HepG2 (cell line): ENCODE results near the gene MMP25. TPM values are rescaled to one million over a fixed set of nuclear protein-coding genes. Genes with fewer than 3 reads are reported as not detected.
A peak's percentile ranks its signal among the peaks of the same experiment; 100 is the strongest.

Experiments
- ATF7-NPFF ChIP-seq: sonication (generic); formaldehyde crosslinking; IDR thresholded peaks from 2 replicates; pipeline ENCODE4 v1.8.1; 2023; ENCODE audit warnings: mild to moderate bottlenecking, low read depth, missing genetic modification reagents, moderate library complexity
- EP300 ChIP-seq, 3 experiments: sonication (generic) in 1 of 3; formaldehyde crosslinking in 1 of 3; IDR thresholded peaks; 2 replicates each; pipeline versions ENCODE4 v1.5.1 to v1.6.1; 2011 to 2020; ENCODE audit warnings: low read depth in 2 of 3, low read length in 2 of 3, borderline replicate concordance in 1 of 3, improper control_type of control experiment in 1 of 3, mild to moderate bottlenecking in 1 of 3, missing genetic modification reagents in 1 of 3, moderate library complexity in 1 of 3
- FOXK1 ChIP-seq: sonication (generic); formaldehyde crosslinking; IDR thresholded peaks from 2 replicates; pipeline ENCODE4 v1.4.0; 2020; ENCODE audit warnings: low read depth, missing genetic modification reagents, borderline replicate concordance
- HES4 ChIP-seq: sonication (generic); formaldehyde crosslinking; IDR thresholded peaks from 2 replicates; pipeline ENCODE4 v1.9.0; 2021; ENCODE audit warnings: mild to moderate bottlenecking, missing genetic modification reagents, borderline replicate concordance
- HNRNPUL1 ChIP-seq: fragments of 200-400 bp; formaldehyde crosslinking; IDR thresholded peaks from 2 replicates; pipeline ENCODE4 v1.6.1; 2017; ENCODE audit warnings: low read depth, mild to moderate bottlenecking, low read length, moderate library complexity
- IKZF4 ChIP-seq: sonication (generic); formaldehyde crosslinking; IDR thresholded peaks from 2 replicates; pipeline ENCODE4 v1.5.1; 2020; ENCODE audit warnings: borderline replicate concordance, mild to moderate bottlenecking, low read depth, missing genetic modification reagents; ENCODE audit errors: not compliant biosample characterization
- MAF1 ChIP-seq: sonication (generic); formaldehyde crosslinking; IDR thresholded peaks from 2 replicates; pipeline ENCODE4 v1.5.0; 2020; ENCODE audit warnings: missing genetic modification reagents, borderline replicate concordance
- MAZ ChIP-seq, 2 experiments: sonication (generic) in 1 of 2; formaldehyde crosslinking in 1 of 2; IDR thresholded peaks; 2 replicates each; pipeline versions ENCODE4 v1.5.0 to v1.6.1; 2012 to 2020; ENCODE audit warnings: low read depth in 2 of 2, mild to moderate bottlenecking in 2 of 2, borderline replicate concordance in 1 of 2, improper control_type of control experiment in 1 of 2, low read length in 1 of 2, missing genetic modification reagents in 1 of 2, moderate library complexity in 1 of 2
- MED13 ChIP-seq: sonication (generic); formaldehyde crosslinking; IDR thresholded peaks from 2 replicates; pipeline ENCODE4 v1.5.0; 2020; ENCODE audit warnings: missing genetic modification reagents
- SIN3A ChIP-seq: IDR thresholded peaks from 2 replicates; pipeline ENCODE4 v1.6.1; 2011; ENCODE audit warnings: low read depth, mild to moderate bottlenecking, control low read depth, low read length, borderline replicate concordance
- SMAD1 ChIP-seq: sonication (generic); formaldehyde crosslinking; IDR thresholded peaks from 2 replicates; pipeline ENCODE4 v1.4.0; 2020; ENCODE audit warnings: missing genetic modification reagents, low read depth, mild to moderate bottlenecking, borderline replicate concordance
- TCF7L2 ChIP-seq: IDR thresholded peaks from 2 replicates; pipeline ENCODE4 v1.6.1; 2011; ENCODE audit warnings: mild to moderate bottlenecking, low read depth, low read length, moderate library complexity
- UBTF ChIP-seq: sonication (generic); formaldehyde crosslinking; IDR thresholded peaks from 2 replicates; pipeline ENCODE4 v1.4.0; 2020; ENCODE audit warnings: mild to moderate bottlenecking, missing genetic modification reagents
- ZC3H13 ChIP-seq: sonication (generic); formaldehyde crosslinking; IDR thresholded peaks from 2 replicates; pipeline ENCODE4 v1.8.1; 2023; ENCODE audit warnings: mild to moderate bottlenecking, missing genetic modification reagents, moderate library complexity
- ZFP37 ChIP-seq: sonication (generic); formaldehyde crosslinking; IDR thresholded peaks from 2 replicates; pipeline ENCODE4 v1.4.0; 2020; ENCODE audit warnings: missing genetic modification reagents, borderline replicate concordance
- ZNF567 ChIP-seq: sonication (generic); formaldehyde crosslinking; IDR thresholded peaks from 2 replicates; pipeline ENCODE4 v1.8.1; 2023; ENCODE audit warnings: mild to moderate bottlenecking, missing genetic modification reagents, borderline replicate concordance
- ZNF569 ChIP-seq: sonication (generic); formaldehyde crosslinking; IDR thresholded peaks from 2 replicates; pipeline ENCODE4 v1.5.0; 2020; ENCODE audit warnings: mild to moderate bottlenecking, missing genetic modification reagents, moderate library complexity, borderline replicate concordance
- polyA plus RNA-seq, 8 experiments: library from polyadenylated mRNA; depleted of rRNA in 3 of 8; stranded (reverse) in 7 of 8; unstranded in 1 of 8; fragments of >200 nt; fragmentation: Illumina TruSeq in 4 of 8; extraction: Trizol in 4 of 8; gene quantifications; 2 replicates each; pipeline versions ENCODE4 v1.2.1 to v1.2.3, GENCODE V29; 2011 to 2016; ENCODE audit warnings: low read depth in 4 of 8, missing spikeins in 1 of 8, mixed read lengths in 1 of 8; ENCODE audit not compliant: insufficient read depth in 1 of 8
- total RNA-seq, 5 experiments: library from RNA; depleted of rRNA; stranded (reverse); fragments of >200 nt; fragmentation: Illumina TruSeq; extraction: Trizol; gene quantifications; 2 replicates each; pipeline ENCODE4 v1.2.3, GENCODE V29; 2016; ENCODE audit warnings: low read depth in 1 of 5
- TF ChIP-seq, protein P1 (sequence below): sonication (generic); formaldehyde crosslinking; IDR thresholded peaks from 2 replicates; pipeline ENCODE4 v1.5.0; 2020; ENCODE audit warnings: mild to moderate bottlenecking, missing genetic modification reagents
- TF ChIP-seq, protein P2 (sequence below): sonication (generic); formaldehyde crosslinking; IDR thresholded peaks from 2 replicates; pipeline ENCODE4 v1.4.0; 2020; ENCODE audit warnings: missing genetic modification reagents
- TF ChIP-seq, protein P3 (sequence below): sonication (generic); formaldehyde crosslinking; IDR thresholded peaks from 2 replicates; pipeline ENCODE4 v1.4.0; 2020; ENCODE audit warnings: missing genetic modification reagents, borderline replicate concordance

The MMP25 gene
- total and polyA plus RNA-seq, 2 of the 13 experiments (the other 11 are each of a cell fraction or from before 2014, with no cell fraction given): 0.04 to 0.08 TPM

DNA sequence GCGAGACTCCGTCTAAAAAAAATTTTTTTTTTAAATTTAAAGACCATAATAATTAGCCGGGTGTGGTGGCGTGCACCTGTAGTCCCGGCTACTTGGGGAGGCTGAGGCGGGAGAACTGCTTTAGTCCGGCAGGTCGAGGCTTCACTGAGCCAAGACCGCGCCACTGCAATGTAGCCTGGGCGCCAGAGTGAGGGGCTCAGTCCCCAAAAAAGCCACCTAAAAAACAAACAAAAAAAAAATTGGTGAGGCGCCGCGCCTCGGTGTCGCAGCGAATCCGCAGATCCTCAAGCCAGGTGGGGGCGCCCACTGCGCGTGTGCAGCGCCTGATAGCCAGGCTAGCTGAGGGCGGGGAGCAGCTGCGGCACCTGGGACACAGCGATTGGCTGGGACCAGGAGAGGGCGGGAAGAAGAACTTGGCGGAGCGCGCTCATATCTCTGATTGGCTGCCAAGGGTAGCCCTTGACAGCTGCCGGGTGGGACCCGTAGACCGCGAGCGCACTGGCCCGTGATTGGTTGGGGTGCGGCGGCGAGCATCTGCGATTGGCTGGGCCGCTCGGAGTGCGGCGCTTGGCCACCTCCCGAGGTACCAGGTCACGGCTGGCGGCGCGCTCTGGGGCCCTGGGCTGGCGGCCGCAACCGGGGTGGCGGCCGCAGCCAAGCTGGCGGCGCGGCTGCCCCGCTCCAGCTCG, 42.6 kb upstream of the MMP25 start (continued):
- TF ChIP-seq ATF7-NPFF (CRISPR knock-in tag) (peak; percentile 57; the same call in 1 of the 2 replicates), ZNF569 (no peak), MAZ (IDR thresholded peaks at IDR 0.05; ENCODE audit: borderline replicate concordance, low read depth, low read length) (peak; percentile 36; the same call in 1 of the 2 replicates), MAZ (CRISPR knock-in tag; IDR thresholded peaks at IDR 0.05; ENCODE audit: low read depth) (peak; percentile 85), FOXK1 (CRISPR knock-in tag) (no peak), IKZF4 (CRISPR knock-in tag) (no peak), ZFP37 (no peak), SMAD1 (CRISPR knock-in tag) (no peak), HES4 (CRISPR knock-in tag) (no peak), HNRNPUL1 (no peak), MAF1 (no peak), EP300 (IDR thresholded peaks at IDR 0.05; ENCODE audit: low read depth in 2 of 2, low read length in 2 of 2) (0 out of 4 replicates have a peak, but pooled peaks of 1 of the 2 experiments have one; percentile 4), EP300 (CRISPR knock-in tag; IDR thresholded peaks at IDR 0.05; ENCODE audit: borderline replicate concordance) (no peak), SIN3A (peak; percentile 76; the same call in 1 of the 2 replicates), TCF7L2 (no peak), ZNF567 (CRISPR knock-in tag) (no peak), MED13 (CRISPR knock-in tag) (no peak), ZC3H13 (CRISPR knock-in tag) (no peak), UBTF (CRISPR knock-in tag) (peak; percentile 45)
- TF ChIP-seq, protein P1, sequence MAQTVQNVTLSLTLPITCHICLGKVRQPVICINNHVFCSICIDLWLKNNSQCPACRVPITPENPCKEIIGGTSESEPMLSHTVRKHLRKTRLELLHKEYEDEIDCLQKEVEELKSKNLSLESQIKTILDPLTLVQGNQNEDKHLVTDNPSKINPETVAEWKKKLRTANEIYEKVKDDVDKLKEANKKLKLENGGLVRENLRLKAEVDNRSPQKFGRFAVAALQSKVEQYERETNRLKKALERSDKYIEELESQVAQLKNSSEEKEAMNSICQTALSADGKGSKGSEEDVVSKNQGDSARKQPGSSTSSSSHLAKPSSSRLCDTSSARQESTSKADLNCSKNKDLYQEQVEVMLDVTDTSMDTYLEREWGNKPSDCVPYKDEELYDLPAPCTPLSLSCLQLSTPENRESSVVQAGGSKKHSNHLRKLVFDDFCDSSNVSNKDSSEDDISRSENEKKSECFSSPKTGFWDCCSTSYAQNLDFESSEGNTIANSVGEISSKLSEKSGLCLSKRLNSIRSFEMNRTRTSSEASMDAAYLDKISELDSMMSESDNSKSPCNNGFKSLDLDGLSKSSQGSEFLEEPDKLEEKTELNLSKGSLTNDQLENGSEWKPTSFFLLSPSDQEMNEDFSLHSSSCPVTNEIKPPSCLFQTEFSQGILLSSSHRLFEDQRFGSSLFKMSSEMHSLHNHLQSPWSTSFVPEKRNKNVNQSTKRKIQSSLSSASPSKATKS (CRISPR knock-in tag): no peak
- TF ChIP-seq, protein P2, sequence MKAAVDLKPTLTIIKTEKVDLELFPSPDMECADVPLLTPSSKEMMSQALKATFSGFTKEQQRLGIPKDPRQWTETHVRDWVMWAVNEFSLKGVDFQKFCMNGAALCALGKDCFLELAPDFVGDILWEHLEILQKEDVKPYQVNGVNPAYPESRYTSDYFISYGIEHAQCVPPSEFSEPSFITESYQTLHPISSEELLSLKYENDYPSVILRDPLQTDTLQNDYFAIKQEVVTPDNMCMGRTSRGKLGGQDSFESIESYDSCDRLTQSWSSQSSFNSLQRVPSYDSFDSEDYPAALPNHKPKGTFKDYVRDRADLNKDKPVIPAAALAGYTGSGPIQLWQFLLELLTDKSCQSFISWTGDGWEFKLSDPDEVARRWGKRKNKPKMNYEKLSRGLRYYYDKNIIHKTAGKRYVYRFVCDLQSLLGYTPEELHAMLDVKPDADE (CRISPR knock-in tag): no peak
- TF ChIP-seq, protein P3, sequence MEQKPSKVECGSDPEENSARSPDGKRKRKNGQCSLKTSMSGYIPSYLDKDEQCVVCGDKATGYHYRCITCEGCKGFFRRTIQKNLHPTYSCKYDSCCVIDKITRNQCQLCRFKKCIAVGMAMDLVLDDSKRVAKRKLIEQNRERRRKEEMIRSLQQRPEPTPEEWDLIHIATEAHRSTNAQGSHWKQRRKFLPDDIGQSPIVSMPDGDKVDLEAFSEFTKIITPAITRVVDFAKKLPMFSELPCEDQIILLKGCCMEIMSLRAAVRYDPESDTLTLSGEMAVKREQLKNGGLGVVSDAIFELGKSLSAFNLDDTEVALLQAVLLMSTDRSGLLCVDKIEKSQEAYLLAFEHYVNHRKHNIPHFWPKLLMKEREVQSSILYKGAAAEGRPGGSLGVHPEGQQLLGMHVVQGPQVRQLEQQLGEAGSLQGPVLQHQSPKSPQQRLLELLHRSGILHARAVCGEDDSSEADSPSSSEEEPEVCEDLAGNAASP (CRISPR knock-in tag): 0 out of 2 replicates have a peak, but pooled peaks have one; percentile 45
